Stimulated activated CD8-positive, alpha-beta memory T cell treated with anti-CD3 and anti-CD28 coated beads, Interleukin-7, amount 100 ng/mL, for 24 hours (primary cell): Measurements from ENCODE around the gene CA12.

Source experiments
- DNase-seq: peaks from one replicate; pipeline ENCODE4 v3.0.0-alpha.2; 2020; ENCODE audit warnings: low read depth

The CA12 gene

GRCh38 chr15:63374686-63375520 is 6.7 kb downstream of the CA12 start:
- no peak for DNase-seq

- DNase-seq = no peak
These were observed 7.6 kb downstream of the CA12 start for GRCh38 chr15:63373866-63374548.

DNA sequence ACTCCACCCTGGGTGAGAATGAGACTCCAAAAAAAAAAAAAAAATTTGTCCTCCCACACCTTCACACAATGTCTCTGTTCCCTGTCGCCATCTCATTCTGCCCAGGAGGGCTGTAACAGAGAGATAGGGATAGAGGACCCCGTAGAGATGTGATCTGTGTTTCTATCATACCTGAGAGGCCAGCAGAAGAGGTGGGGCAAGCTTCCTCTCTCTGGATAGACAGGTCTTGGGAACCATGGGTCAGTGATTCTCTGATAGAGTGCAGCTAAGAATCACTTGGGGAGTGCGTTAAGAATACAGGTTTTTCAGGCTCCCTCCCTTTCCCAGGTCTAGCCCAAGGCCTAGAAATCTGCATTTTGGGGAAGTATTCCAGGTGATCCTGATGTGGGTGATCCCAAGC is 8.3 kb downstream of the CA12 start:
- no peak for DNase-seq

DNA sequence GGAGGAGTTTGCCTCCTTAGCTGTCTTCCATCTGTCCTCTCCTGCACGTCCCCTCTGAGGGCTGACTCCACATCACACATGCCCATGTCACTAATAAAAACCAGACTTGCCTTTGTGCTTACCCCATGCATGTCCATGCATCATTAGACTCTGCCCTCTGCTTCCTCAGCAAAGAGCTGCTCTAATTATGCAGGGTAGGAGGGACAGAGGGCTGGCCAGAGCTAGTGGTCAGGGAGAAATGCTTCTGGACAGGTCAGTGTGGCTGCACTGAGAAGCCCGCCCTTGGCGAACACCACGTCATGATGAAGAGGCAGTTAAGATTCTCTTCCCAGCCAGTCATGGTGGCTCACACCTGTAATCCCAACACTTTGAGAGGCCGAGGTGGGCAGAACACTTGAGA is 8.9 kb downstream of the CA12 start:
- DNase-seq = no peak

GRCh38 chr15:63372018-63372705 is 9.5 kb downstream of the CA12 start:
- peak; percentile 1 for DNase-seq

DNA sequence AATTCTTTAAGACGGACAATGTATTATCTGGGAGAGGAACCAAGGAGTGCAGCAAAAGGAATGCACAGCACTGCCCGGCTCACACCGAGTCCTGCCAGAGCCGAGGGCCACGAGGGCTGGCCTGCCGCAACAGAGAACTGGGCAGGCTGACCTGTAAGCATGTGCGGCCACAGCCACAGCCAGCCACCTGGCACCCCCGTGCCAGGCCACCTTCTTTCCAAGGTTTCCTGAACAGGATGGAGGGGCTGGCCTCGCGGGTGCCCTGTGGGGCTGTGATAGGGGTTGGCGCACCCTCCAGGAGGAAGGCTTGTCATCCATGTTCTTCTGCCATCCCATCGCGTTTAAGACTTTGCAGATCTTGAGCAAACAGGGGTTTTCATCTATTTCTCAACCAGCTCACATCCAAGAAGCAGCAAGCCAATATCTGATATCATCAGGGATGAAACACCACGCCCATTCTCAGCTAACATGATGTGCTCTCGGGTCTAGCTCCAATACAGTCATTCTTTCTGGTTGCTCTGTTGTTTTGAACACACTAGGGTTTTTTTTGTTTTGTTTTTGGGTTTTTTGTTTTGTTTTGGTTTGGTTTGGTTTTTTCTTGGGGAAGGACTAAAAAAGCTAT is 10.2 kb downstream of the CA12 start:
- DNase-seq = no peak

GRCh38 chr15:63370764-63371163 is 10.9 kb downstream of the CA12 start:
- DNase-seq = no peak

DNA sequence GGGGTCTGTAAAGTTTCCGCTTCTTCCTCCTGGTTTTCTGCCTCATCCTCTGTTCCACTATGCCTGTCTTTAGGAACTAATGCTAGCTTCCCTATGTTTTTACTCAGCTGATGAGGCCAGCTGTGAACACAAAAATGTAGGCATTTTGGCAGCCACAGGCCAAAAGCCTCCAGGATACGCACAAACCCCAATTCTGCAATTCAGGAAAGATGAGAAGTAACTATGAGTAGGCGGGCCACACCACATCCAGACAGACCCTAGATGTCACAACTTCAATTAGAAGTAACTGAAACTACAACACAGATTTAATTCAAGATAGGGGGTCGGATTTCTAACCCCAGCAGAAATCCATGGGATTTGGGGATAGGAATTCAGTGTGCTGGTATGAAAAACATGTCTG is 11.9 kb downstream of the CA12 start:
- DNase-seq = no peak

GRCh38 chr15:63369296-63369695 is 12.3 kb downstream of the CA12 start:
- no peak for DNase-seq

- no peak for DNase-seq
These were observed 13.1 kb downstream of the CA12 start for GRCh38 chr15:63368503-63368902.

DNA sequence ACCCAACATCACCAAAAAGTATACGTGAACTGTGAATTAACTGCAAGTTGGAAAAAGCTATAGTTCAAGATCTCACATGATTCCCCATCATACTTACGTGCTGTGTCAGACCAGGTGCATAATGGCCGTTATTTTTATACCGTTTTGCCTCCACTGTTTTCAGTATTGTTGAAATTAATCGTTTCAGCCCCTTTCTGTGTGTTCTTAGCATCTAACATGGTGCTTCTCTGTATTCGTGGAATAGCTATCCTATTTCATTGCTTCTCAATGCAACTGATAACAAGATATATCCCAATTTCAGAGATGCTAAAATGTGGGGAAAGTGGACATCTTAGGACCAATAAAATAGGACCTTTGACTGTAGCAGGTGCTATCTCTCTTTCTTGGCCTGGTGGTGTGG is 13.7 kb downstream of the CA12 start:
- no peak for DNase-seq

GRCh38 chr15:63367390-63367789 is 14.3 kb downstream of the CA12 start:
- DNase-seq = no peak

- no peak for DNase-seq
These were observed 15.2 kb downstream of the CA12 start for GRCh38 chr15:63366451-63366850.

DNA sequence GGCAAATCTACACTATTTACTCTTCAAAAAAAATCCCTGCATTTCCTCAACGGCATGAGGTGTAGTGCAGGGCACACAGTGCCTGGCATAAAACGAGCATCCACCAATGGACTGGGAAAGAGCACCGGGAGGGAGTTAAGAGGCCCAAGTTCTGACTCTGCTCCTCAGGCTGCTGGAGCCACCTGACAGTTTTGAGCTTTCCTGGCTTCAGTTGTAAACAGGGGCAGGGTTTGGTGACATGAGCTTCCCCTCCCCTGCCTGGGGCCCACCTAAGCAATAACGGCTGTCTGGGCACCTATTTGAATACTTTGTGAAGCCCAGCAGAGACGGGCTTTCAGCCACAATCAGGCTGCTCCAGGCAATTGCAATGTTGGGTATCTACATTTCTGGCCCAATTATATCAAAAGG is 16.4 kb downstream of the CA12 start:
- DNase-seq = no peak

GRCh38 chr15:63364399-63365272 is 17.0 kb downstream of the CA12 start:
- DNase-seq = no peak

GRCh38 chr15:63363292-63363691 is 18.4 kb downstream of the CA12 start:
- DNase-seq = no peak

DNA sequence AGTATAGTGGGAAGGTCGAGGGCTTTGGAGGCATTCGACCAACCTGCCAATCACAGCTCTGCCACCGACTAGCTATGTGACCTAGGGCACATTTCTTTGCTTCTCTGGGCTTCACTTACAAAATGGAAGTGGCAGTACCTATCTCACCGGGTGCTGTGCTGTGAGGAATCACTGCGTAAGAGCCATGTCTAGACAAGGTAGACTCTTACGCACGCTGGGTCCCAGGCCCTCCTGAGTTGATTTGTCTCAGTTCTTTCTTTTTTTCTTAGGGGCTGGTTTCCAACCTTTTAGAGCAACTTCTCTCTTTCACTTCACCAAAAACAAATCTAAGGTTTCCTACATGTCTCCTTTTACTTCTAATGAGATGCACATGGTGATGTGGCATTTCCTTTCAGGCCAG is 18.8 kb downstream of the CA12 start:
- no peak for DNase-seq

- DNase-seq = no peak
These were observed 19.4 kb downstream of the CA12 start for GRCh38 chr15:63362196-63362595.

GRCh38 chr15:63360170-63360569 is 21.5 kb downstream of the CA12 start:
- DNase-seq = no peak

- DNase-seq = no peak
These were observed 23.2 kb downstream of the CA12 start for GRCh38 chr15:63358241-63359029.

DNA sequence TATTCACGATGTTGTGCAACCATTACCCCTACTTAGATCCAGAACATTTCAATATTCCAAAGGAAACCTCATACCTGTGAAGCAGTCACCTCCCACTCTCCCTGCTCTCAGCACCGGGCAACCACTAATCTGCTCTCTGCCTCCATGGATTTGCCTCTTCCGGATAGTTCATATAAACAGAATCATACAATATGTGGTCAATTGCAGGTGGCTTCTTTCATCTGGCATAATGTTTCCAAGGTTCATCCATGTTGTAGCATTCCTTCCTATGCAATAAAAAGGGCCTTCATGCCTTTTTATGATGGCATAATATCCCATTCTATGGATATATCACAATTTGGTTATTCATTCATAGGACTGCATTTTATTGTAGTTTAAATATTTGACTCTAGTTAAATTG is 23.9 kb downstream of the CA12 start:
- no peak for DNase-seq
